H1 (cell line): ENCODE measurements around the gene FHIT. TPM values are rescaled to one million over a fixed set of nuclear protein-coding genes. Genes with fewer than 3 reads are reported as not detected.

Source experiments
- CBX8 ChIP-seq: fragments of 300-800, 300-1000 bp; sonication (generic); IDR thresholded peaks from 2 replicates; pipeline ENCODE4 v1.7.1; 2016; ENCODE audit warnings: low read depth, low read length, borderline replicate concordance
- SUZ12 ChIP-seq: fragments of 200-600 bp; sonication (generic); IDR thresholded peaks from 2 replicates; pipeline ENCODE4 v1.6.1; 2012; ENCODE audit warnings: mild to moderate bottlenecking, inconsistent platforms, low read length, moderate library complexity, mixed read lengths
- polyA plus RNA-seq, 7 experiments: library from polyadenylated mRNA; depleted of rRNA in 3 of 7; stranded (reverse) in 5 of 7; unstranded in 2 of 7; fragments of >200 nt in 5 of 7; fragments of 200-250 nt in 2 of 7; gene quantifications; 1 replicate in 5 of 7; 2 replicates in 1 of 7; 4 replicates in 1 of 7; pipeline versions ENCODE4 v1.2.1 to v1.2.3, GENCODE V29; 2011 to 2013; ENCODE audit warnings: missing spikeins in 2 of 7, mixed read lengths in 2 of 7
- total RNA-seq: library from RNA; stranded (reverse); fragmentation: NEBNext Ultra II Directional; extraction: Animal tissue kit (Norgen Biotek cat#: 25700); gene quantifications from 2 replicates; pipeline ENCODE4 v1.2.1, GENCODE V29; 2021
- TF ChIP-seq, protein P1 (sequence below): fragments of 300-600 bp; sonication (generic); IDR thresholded peaks from 2 replicates; pipeline ENCODE4 v1.7.1; 2012; ENCODE audit warnings: low read length, moderate library complexity, mild to moderate bottlenecking, inconsistent platforms; ENCODE audit not compliant: insufficient replicate concordance
- TF ChIP-seq, protein P2 (sequence below), 3 experiments: IDR thresholded peaks; 1 replicate in 2 of 3; 2 replicates in 1 of 3; pipeline versions ENCODE4 v1.5.1 to v1.6.1; 2011; ENCODE audit warnings: low read length in 3 of 3, mild to moderate bottlenecking in 3 of 3, inconsistent platforms in 2 of 3, low read depth in 1 of 3, moderate library complexity in 1 of 3; ENCODE audit not compliant: insufficient read depth in 1 of 3; ENCODE audit errors: control extremely low read depth in 1 of 3
- TF ChIP-seq, protein P3 (sequence below): IDR thresholded peaks from 2 replicates; pipeline ENCODE4 v1.6.1; 2011; ENCODE audit warnings: low read length, improper control_type of control experiment
- TF ChIP-seq, protein P4 (sequence below): IDR thresholded peaks from 2 replicates; pipeline ENCODE4 v1.6.1; 2012; ENCODE audit warnings: inconsistent platforms

The FHIT gene
- total and polyA plus RNA-seq, 2 of the 8 experiments (the other 6 are each of a cell fraction or from before 2014, with no cell fraction given), result 1.2 to 3.2 TPM

DNA sequence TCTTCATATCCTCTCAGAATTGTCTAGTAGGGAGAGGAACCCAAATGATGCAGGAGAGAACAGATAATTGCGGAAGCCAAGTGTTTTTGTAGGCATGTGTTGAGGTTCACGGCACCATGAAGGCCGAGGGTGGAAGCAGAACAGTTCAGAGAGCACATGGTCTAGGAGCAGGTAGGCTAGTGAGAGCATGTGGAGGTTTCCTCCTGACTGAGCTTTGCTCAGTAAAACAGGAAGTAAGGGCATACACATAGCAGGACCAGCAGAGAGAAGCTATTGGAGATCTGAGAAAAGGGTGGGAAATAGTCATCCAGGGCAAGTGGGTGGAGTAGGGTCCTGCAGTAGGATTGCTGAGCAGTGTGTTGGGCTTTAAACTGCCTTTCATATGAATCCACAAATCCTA is 491.1 kb downstream of the FHIT start (continued):
- TF ChIP-seq, protein P1, sequence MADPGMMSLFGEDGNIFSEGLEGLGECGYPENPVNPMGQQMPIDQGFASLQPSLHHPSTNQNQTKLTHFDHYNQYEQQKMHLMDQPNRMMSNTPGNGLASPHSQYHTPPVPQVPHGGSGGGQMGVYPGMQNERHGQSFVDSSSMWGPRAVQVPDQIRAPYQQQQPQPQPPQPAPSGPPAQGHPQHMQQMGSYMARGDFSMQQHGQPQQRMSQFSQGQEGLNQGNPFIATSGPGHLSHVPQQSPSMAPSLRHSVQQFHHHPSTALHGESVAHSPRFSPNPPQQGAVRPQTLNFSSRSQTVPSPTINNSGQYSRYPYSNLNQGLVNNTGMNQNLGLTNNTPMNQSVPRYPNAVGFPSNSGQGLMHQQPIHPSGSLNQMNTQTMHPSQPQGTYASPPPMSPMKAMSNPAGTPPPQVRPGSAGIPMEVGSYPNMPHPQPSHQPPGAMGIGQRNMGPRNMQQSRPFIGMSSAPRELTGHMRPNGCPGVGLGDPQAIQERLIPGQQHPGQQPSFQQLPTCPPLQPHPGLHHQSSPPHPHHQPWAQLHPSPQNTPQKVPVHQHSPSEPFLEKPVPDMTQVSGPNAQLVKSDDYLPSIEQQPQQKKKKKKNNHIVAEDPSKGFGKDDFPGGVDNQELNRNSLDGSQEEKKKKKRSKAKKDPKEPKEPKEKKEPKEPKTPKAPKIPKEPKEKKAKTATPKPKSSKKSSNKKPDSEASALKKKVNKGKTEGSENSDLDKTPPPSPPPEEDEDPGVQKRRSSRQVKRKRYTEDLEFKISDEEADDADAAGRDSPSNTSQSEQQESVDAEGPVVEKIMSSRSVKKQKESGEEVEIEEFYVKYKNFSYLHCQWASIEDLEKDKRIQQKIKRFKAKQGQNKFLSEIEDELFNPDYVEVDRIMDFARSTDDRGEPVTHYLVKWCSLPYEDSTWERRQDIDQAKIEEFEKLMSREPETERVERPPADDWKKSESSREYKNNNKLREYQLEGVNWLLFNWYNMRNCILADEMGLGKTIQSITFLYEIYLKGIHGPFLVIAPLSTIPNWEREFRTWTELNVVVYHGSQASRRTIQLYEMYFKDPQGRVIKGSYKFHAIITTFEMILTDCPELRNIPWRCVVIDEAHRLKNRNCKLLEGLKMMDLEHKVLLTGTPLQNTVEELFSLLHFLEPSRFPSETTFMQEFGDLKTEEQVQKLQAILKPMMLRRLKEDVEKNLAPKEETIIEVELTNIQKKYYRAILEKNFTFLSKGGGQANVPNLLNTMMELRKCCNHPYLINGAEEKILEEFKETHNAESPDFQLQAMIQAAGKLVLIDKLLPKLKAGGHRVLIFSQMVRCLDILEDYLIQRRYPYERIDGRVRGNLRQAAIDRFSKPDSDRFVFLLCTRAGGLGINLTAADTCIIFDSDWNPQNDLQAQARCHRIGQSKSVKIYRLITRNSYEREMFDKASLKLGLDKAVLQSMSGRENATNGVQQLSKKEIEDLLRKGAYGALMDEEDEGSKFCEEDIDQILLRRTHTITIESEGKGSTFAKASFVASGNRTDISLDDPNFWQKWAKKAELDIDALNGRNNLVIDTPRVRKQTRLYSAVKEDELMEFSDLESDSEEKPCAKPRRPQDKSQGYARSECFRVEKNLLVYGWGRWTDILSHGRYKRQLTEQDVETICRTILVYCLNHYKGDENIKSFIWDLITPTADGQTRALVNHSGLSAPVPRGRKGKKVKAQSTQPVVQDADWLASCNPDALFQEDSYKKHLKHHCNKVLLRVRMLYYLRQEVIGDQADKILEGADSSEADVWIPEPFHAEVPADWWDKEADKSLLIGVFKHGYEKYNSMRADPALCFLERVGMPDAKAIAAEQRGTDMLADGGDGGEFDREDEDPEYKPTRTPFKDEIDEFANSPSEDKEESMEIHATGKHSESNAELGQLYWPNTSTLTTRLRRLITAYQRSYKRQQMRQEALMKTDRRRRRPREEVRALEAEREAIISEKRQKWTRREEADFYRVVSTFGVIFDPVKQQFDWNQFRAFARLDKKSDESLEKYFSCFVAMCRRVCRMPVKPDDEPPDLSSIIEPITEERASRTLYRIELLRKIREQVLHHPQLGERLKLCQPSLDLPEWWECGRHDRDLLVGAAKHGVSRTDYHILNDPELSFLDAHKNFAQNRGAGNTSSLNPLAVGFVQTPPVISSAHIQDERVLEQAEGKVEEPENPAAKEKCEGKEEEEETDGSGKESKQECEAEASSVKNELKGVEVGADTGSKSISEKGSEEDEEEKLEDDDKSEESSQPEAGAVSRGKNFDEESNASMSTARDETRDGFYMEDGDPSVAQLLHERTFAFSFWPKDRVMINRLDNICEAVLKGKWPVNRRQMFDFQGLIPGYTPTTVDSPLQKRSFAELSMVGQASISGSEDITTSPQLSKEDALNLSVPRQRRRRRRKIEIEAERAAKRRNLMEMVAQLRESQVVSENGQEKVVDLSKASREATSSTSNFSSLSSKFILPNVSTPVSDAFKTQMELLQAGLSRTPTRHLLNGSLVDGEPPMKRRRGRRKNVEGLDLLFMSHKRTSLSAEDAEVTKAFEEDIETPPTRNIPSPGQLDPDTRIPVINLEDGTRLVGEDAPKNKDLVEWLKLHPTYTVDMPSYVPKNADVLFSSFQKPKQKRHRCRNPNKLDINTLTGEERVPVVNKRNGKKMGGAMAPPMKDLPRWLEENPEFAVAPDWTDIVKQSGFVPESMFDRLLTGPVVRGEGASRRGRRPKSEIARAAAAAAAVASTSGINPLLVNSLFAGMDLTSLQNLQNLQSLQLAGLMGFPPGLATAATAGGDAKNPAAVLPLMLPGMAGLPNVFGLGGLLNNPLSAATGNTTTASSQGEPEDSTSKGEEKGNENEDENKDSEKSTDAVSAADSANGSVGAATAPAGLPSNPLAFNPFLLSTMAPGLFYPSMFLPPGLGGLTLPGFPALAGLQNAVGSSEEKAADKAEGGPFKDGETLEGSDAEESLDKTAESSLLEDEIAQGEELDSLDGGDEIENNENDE, result no peak
- no peak for TF ChIP-seq CBX8
- TF ChIP-seq SUZ12, result no peak
- TF ChIP-seq, protein P2, sequence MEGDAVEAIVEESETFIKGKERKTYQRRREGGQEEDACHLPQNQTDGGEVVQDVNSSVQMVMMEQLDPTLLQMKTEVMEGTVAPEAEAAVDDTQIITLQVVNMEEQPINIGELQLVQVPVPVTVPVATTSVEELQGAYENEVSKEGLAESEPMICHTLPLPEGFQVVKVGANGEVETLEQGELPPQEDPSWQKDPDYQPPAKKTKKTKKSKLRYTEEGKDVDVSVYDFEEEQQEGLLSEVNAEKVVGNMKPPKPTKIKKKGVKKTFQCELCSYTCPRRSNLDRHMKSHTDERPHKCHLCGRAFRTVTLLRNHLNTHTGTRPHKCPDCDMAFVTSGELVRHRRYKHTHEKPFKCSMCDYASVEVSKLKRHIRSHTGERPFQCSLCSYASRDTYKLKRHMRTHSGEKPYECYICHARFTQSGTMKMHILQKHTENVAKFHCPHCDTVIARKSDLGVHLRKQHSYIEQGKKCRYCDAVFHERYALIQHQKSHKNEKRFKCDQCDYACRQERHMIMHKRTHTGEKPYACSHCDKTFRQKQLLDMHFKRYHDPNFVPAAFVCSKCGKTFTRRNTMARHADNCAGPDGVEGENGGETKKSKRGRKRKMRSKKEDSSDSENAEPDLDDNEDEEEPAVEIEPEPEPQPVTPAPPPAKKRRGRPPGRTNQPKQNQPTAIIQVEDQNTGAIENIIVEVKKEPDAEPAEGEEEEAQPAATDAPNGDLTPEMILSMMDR (IDR thresholded peaks at IDR 0.05; ENCODE audit: control extremely low read depth in 1 of 3, insufficient read depth in 1 of 3, low read depth in 1 of 3, low read length in 3 of 3), result no peak
- TF ChIP-seq, protein P3, sequence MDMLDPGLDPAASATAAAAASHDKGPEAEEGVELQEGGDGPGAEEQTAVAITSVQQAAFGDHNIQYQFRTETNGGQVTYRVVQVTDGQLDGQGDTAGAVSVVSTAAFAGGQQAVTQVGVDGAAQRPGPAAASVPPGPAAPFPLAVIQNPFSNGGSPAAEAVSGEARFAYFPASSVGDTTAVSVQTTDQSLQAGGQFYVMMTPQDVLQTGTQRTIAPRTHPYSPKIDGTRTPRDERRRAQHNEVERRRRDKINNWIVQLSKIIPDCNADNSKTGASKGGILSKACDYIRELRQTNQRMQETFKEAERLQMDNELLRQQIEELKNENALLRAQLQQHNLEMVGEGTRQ, result no peak
- TF ChIP-seq, protein P4, sequence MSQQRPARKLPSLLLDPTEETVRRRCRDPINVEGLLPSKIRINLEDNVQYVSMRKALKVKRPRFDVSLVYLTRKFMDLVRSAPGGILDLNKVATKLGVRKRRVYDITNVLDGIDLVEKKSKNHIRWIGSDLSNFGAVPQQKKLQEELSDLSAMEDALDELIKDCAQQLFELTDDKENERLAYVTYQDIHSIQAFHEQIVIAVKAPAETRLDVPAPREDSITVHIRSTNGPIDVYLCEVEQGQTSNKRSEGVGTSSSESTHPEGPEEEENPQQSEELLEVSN, result no peak
